Parathyroid adenoma (tissue), 2 donors: ENCODE measurements around the gene ATP13A3.
A peak's percentile ranks its signal among the peaks of the same experiment; 100 is the strongest.
"Not testable (repeated sequence)": the region's sequence is repeated elsewhere in the genome, so short reads cannot be mapped to it uniquely, and the experiment has no call there.

Source experiments
- H2AFZ ChIP-seq: fragments of 300-600 bp; sonication (generic); one replicate; pipeline ENCODE4 v1.7.0; 2017; ENCODE audit warnings: antibody characterized with exemption, mild to moderate bottlenecking
- H3K27ac ChIP-seq: fragments of 300-600 bp; sonication (generic); one replicate; pipeline ENCODE4 v1.7.0; 2017
- H3K27me3 ChIP-seq: fragments of 300-600 bp; sonication (generic); one replicate; pipeline ENCODE4 v1.7.0; 2017; ENCODE audit warnings: low read length; ENCODE audit not compliant: control insufficient read depth, insufficient read depth
- H3K36me3 ChIP-seq: fragments of 300-600 bp; sonication (generic); one replicate; pipeline ENCODE4 v1.7.0; 2017; ENCODE audit warnings: low read length; ENCODE audit not compliant: control insufficient read depth, insufficient read depth
- H3K4me1 ChIP-seq: fragments of 300-600 bp; sonication (generic); one replicate; pipeline ENCODE4 v1.7.0; 2017; ENCODE audit warnings: control low read depth
- H3K4me2 ChIP-seq: fragments of 300-600 bp; sonication (generic); one replicate; pipeline ENCODE4 v1.7.0; 2017; ENCODE audit warnings: low read length
- H3K4me3 ChIP-seq: fragments of 300-600 bp; sonication (generic); one replicate; pipeline ENCODE4 v1.7.0; 2017; ENCODE audit warnings: low read depth, low read length
- H3K79me2 ChIP-seq: fragments of 300-600 bp; sonication (generic); one replicate; pipeline ENCODE4 v1.7.0; 2017; ENCODE audit warnings: control low read depth
- H3K9ac ChIP-seq: fragments of 300-600 bp; sonication (generic); one replicate; pipeline ENCODE4 v1.7.0; 2017; ENCODE audit warnings: mild to moderate bottlenecking
- H3K9me3 ChIP-seq: fragments of 300-600 bp; sonication (generic); one replicate; pipeline ENCODE4 v1.7.0; 2017; ENCODE audit warnings: low read length; ENCODE audit not compliant: control insufficient read depth
- CTCF ChIP-seq: fragments of 300-600 bp; sonication (generic); IDR thresholded peaks from one replicate; pipeline ENCODE4 v1.7.0; 2017; ENCODE audit warnings: antibody characterized with exemption, mild to moderate bottlenecking
- donor health status: primary hyperparathyroidism.

The ATP13A3 gene

DNA sequence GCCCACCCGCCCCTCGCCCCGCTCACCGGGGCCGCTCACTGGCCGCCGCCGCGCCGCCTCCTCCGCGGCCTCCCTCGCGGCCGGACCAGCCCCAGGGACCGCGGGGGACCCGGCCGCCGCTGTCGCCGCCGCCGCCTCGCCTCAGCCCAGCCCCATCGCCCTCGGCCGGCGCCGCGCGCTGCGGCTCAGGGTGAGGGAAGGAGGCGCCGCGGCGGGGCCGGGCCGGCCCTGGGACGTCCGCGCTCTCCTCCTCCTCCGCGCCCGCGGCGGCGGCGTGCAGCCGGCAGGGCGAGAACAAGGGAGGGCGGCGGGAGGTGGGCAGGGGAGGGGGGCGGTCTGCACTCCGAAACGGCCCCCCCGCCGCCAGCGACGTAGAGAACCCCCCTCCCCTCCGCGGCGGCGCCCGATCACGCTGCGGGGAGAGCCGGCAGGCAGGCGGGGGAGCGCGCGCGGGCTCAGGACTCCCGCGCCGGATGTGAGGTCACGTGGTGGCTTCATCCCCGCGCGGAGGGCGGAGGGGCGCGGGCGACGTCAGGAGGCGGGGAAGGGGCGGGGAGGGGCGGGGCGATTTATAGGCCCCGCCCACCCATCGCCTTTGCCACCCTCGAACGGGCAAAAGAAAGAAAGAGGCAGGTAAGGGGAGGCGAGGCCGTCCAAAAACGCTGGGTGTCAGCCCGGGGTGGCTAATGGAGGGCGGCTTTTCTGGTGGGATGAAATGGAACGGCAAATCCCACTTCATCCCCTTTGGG, at the start of gene ATP13A3:
Gene ATP13A3 (minus strand): TSS at position 463 of the 749 bp plus-strand sequence. CDS start 24,812 bp downstream, outside the sequence.
- no peaks in the 10 kb centered on the region for H3K27me3 ChIP-seq
- H3K4me2 ChIP-seq = peak within 1 kb of the TSS; percentile 91
- no peak for TF ChIP-seq CTCF
- H3K9ac ChIP-seq = peak within 1 kb of the TSS; percentile 81
- no peaks in the 10 kb centered on the region for H3K9me3 ChIP-seq
- H3K4me1 ChIP-seq = peaks cover 6% of the 10 kb centered on the region
- H3K79me2 ChIP-seq = peaks cover 17% of the 10 kb centered on the region
- H3K36me3 ChIP-seq = no peaks in the 10 kb centered on the region
- peak within 1 kb of the TSS; percentile 80 for H2AFZ ChIP-seq
- H3K27ac ChIP-seq = peak within 1 kb of the TSS; percentile 61
- H3K4me3 ChIP-seq = peak within 1 kb of the TSS; percentile 69

- H3K79me2 ChIP-seq, H3K27ac ChIP-seq, H3K9me3 ChIP-seq, H2AFZ ChIP-seq, H3K4me3 ChIP-seq, H3K27me3 ChIP-seq, H3K4me1 ChIP-seq, H3K36me3 ChIP-seq, H3K9ac ChIP-seq, H3K4me2 ChIP-seq: not testable (repeated sequence)
Measured at GRCh38 chr3:194535199-194535598, 48.4 kb upstream of the ATP13A3 start.

DNA sequence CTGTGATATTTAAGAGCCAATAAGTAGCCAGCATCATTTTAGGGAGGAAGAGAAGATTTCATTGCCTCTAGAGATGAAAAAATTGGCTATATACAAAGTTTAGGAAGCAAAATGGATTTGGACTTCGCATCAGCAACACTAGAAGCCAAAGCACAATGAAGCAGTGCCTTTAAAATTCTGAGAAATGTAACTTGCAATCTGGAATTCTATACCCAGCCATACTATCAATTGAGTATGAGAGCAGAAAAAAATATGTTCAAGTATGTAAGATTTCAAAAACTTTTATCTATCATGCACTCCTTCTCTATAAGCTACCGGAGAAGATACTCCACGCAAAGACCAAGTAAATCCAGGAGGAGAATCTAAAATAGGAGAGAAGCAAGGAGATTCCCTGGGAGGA, 47.4 kb upstream of the ATP13A3 start:
- TF ChIP-seq CTCF = no peak
- Histone ChIP-seq H3K4me1 (peaks cover 8% of the 10 kb centered on the region), H3K27me3 (no peaks in the 10 kb centered on the region), H3K9me3 (no peaks in the 10 kb centered on the region), H3K4me3 (no peak overlapping the region), H3K36me3 (no peaks in the 10 kb centered on the region), H2AFZ (no peak overlapping the region), H3K79me2 (no peaks in the 10 kb centered on the region), H3K4me2 (no peak overlapping the region), H3K9ac (no peak overlapping the region), H3K27ac (no peak overlapping the region)

DNA sequence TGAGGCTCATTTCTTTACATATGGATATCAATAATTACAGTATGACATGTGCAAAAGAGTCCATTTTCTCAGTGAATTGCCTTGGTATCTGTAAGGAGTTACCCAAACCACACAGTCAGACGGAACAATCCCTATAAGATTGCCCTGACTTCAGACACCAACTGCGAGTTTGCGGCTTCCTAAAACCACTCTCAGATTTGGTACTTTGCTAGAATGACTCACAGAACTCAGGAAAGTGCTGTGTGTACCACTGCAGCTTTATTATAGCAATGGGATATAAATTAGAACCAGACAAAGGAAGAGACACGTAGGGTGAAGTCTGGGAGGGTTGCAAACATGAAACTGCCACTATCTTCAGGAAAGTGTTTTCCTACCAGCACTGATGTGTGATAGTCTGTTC, 45.8 kb upstream of the ATP13A3 start:
- no peak for TF ChIP-seq CTCF
- Histone ChIP-seq H3K79me2 (no peaks in the 10 kb centered on the region), H3K27ac (no peak overlapping the region), H2AFZ (no peak overlapping the region), H3K4me1 (peaks cover 5% of the 10 kb centered on the region), H3K4me3 (no peak overlapping the region), H3K9ac (no peak overlapping the region), H3K27me3 (no peaks in the 10 kb centered on the region), H3K36me3 (no peaks in the 10 kb centered on the region), H3K4me2 (no peak overlapping the region), H3K9me3 (no peaks in the 10 kb centered on the region)

- Histone ChIP-seq H3K9me3 (no peaks in the 10 kb centered on the region), H2AFZ (no peak overlapping the region), H3K9ac (no peak overlapping the region), H3K4me1 (no peaks in the 10 kb centered on the region), H3K27ac (no peak overlapping the region), H3K4me3 (no peak overlapping the region), H3K27me3 (no peaks in the 10 kb centered on the region), H3K4me2 (no peak overlapping the region), H3K36me3 (no peaks in the 10 kb centered on the region), H3K79me2 (no peaks in the 10 kb centered on the region)
- no peak for TF ChIP-seq CTCF
Measured at GRCh38 chr3:194527726-194528125, 40.9 kb upstream of the ATP13A3 start.
